GM21526 (cell line): ENCODE measurements around the gene SCYGR7.
"Not testable (repeated sequence)": the region's sequence is repeated elsewhere in the genome, so short reads cannot be mapped to it uniquely, and the experiment has no call there.

ENCODE experiments used
- ATAC-seq: cut with Tn5 transposase; IDR thresholded peaks from one replicate; pipeline ENCODE4 v1.9.1; 2021; ENCODE audit warnings: moderate library complexity; ENCODE audit not compliant: unreplicated experiment, low FRiP score

SCYGR7 gene, protein sequence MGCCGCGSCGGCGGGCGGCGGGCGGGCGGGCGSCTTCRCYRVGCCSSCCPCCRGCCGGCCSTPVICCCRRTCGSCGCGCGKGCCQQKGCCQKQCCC

DNA sequence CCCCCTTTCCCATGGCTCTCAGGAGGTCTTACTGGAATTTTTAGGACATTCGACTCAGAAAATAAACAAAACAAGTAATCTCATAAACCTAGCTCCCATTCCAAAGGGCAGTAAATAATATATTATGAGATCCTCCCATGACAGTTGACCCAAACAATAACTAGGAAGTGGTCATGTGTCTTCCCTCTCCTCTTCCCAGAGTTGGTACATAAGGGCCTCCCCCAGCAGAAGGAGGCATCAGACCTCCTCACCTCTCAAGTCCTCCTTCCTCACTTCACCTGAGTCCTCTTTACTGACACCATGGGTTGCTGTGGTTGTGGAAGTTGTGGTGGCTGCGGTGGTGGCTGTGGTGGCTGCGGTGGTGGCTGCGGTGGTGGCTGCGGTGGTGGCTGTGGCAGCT, at the start of gene SCYGR7:
TSS of gene SCYGR7 (plus strand) at position 301 of the 400 bp plus-strand sequence. CDS start at position 301, 0 bp downstream.
- no peak for ATAC-seq

DNA sequence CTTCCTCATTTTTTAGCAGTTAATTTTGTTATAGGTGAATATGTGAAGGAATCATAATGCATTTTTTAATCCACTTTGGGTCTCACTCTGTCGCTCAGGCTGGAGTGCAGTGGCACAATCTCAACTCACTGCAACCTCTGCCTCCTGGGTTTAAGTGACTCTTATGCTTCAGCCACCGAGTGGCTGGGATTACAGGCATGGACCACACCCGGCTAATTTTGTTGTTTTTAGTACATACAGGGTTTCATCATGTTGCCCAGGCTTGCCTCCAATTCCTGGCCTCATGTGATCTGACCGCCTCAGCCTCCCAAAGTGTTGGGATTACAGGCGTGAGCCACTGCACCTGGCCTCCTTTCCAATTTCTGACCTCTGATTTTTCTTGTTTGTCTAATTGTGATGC, 43.9 kb upstream of the SCYGR7 start:
- no peak for ATAC-seq

DNA sequence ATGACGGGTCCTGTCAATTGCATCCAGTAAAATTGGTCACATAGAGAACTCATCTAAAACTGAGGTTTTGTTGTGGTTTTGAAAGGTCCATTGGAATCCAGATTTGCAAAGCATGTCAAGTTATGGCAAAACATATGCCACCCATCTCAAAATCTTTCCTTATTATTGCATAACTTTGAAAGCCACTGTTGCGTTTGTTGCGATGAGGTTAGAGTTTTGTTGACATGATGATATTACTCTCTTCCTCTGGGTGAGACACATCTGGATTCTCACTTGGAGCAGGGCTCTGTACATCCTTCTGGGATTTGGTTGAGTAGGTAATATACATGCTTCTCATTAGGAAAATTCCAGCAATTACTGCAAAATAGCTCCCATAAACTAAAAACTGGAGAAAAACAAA, 40.9 kb upstream of the SCYGR7 start:
- ATAC-seq: no peak

- no peak for ATAC-seq
Observed at GRCh38 chr2:227696990-227697679, 31.0 kb upstream of the SCYGR7 start.

DNA sequence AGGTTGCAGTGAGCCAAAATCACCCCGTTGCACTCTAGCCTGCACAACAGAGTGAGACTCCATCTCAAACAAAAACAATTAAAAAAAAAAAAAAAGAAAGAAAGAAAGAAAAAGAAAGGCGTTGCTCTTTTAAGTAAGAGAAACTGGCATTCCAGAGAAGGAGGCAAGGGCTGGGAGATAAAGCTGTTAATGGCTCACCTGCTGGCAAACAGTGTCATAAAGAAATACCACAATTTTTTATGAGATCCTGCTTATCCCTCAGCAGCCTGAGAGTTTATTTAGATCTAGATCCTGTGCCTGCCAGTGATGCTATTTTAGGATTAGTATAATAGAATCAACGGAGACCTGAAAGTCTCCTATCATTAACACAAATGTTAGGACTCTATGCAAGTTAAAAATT, 26.6 kb upstream of the SCYGR7 start:
- no peak for ATAC-seq

- no peak for ATAC-seq
Observed at GRCh38 chr2:227703280-227703732, 24.8 kb upstream of the SCYGR7 start.

DNA sequence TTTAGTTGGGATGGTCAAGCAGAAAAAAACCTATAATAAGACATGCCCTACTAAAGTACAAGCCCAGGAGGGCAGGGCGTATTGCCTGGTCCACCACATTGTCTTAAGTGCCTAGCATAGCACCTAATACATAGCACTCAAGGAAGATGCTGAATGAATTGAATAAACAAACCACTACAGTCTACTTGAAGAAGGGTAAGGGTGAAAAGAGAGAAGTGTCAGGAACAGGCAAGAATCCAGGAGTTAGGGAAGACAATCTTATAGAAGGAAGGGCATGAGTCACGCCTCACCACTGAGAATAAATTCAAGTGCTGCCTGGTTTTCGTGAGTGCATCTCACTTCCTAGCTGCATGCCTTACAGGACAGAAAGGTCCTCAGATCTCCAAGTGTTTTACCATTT, 24.2 kb upstream of the SCYGR7 start:
- ATAC-seq: no peak

GRCh38 chr2:227706859-227707258, 21.3 kb upstream of the SCYGR7 start:
- ATAC-seq: no peak

GRCh38 chr2:227707390-227707789, 20.7 kb upstream of the SCYGR7 start:
- no peak for ATAC-seq

DNA sequence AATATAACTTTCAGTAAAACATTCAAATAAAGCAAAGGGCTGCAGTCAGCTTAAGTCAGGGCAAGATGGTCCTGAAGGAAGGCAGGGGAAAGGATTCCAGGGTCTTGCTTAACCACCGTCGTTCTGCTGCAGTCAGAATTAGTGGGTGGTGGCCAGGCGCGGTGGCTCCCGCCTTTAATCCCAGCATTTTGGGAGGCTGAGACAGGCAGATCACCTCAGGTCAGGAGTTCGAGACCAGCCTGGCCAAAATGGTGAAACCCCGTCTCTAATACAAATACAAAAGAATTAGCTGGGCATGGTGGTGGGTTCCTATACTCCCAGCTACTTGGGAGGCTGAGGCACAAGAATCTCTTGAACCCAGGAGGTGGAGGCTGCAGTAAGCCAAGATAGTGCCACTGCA, 17.1 kb upstream of the SCYGR7 start:
- no peak for ATAC-seq

GRCh38 chr2:227713291-227713690, 14.8 kb upstream of the SCYGR7 start:
- ATAC-seq: no peak

GRCh38 chr2:227716501-227716900, 11.6 kb upstream of the SCYGR7 start:
- ATAC-seq: no peak

DNA sequence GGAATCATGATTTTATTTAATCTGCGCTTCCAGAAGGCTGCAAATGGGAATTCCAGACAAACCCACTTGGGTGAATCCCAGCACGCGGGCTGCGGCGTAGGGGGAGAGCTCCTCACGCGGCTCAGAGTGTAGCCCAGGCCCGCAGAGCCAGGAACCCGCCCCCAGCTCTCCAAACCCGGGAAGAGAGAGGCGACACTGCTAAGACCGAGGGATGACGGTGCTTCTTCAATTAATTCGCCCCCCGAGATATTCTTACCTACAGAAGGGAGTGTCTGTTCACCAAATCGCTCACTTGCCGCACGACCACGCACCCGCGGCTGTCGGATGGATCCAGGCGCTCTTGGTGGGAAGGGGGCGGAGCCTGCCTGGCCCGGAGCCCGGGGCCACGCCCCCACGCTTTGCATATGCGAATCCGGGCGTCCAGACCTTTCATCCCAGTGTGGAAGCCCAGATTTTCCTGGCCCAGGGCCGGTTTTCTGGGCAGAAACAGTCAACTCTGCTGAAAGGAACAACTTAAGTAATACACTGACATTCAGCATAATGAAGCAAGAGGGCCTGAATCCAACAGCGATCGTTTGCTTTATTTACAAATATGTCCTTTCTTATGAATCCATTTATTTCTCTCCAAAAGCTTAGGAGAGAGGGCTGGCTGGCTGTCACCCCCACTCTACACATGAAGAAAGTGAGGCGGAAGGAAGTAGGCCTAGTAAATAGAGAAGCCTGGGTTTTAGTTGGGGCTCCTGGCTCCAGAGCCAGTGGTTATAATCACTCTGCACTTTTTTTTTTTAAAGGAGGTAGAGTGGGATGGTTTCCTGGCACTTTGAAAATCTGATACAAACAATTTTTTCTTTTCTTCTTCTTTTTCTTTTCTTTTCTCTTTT, 10.2 kb upstream of the SCYGR7 start, which contains the start of gene SLC19A3:
TSS of gene SLC19A3 (minus strand) at position 342 of the 881 bp plus-strand sequence. CDS start 15,710 bp downstream, outside the sequence.
- ATAC-seq: no peak

DNA sequence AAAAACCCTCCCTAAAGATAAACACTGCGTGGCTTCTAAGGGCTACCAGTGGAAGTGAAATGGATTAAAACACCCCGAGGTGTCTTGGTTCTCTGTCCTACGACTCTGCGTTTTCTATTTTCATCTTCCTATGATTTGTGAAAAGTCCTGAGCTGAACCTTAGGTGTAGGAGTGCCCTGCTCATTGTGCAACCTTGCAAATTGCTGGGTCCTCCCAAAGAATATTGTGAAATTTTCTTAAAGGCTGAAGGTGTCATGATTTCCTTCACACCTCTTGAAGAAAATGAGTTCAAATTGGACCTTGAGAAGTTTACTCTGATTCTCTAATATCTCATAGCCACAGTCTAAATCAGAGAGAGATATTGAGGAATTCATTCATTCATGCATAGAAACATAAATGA, 8.5 kb upstream of the SCYGR7 start:
- no peak for ATAC-seq

DNA sequence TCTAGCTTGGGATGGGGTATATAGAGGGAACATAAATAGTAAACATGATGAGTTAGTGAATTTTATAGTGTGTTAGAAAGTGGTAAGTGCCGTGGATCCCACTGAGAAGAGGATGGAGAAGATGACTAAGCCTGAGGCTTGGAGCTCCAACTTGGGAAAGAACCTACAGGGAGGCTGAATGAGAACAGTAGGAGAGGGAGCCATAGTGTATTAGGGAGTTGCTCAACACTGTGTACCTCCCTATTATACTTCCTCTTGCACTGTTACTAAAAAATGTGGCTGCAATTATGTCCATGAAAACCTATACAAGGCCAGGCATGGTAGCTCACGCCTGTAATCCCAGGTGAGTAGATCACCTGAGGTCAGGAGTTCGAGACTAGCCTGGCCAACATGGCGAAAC, 7.5 kb upstream of the SCYGR7 start:
- no peak for ATAC-seq

DNA sequence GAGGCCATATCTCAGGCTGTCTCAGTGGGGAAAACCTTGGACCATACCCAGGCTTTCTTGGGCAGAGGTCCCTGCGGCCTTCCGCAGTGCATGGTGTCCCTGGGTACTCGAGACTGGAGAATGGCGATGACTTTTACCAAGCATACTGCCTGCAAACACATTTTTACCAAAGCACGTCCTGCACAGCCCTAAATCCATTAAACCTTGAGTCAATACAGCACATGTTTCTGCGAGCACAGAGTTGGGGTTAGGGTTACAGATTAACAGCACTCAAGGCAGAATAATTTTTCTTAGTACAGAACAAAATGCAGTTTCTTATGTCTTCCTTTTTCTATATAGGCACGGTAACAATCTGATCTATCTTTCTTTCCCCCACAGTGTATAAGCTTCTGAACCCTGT, 5.3 kb upstream of the SCYGR7 start:
- not testable (repeated sequence) for ATAC-seq

- no peak for ATAC-seq
Observed at GRCh38 chr2:227724394-227725039, 3.6 kb upstream of the SCYGR7 start, which contains the start of gene SCYGR6. TSS of gene SCYGR6 (minus strand) at chr2:227724757. CDS start at chr2:227724757, 0 bp downstream.

GRCh38 chr2:227739351-227739750, 11.2 kb downstream of the SCYGR7 start:
- ATAC-seq: no peak

DNA sequence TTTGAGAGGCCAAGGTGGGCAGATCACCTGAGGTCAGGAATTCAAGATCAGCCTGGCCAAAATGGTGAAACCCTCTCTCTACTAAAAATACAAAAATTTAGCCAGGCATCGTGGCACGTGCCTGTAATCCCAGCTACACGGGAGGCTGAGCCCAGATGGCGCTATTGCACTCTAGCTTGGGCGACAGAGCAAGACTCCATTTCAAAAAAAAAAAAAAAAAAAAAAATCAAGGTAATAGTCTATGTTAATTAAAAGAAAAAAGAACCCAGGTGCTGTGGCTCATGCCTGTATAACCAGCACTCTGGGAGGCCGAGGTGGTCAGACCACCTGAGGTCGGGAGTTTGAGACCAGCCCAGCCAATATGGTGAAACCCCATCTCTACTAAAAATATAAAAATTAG, 12.6 kb downstream of the SCYGR7 start:
- ATAC-seq: not testable (repeated sequence)

GRCh38 chr2:227745594-227745993, 17.5 kb downstream of the SCYGR7 start, which contains the start of gene SCYGR8:
TSS of gene SCYGR8 (plus strand) at chr2:227745894. CDS start at chr2:227745894, 0 bp downstream.
- ATAC-seq: no peak

GRCh38 chr2:227748079-227748478, 19.9 kb downstream of the SCYGR7 start:
- ATAC-seq: no peak
